Kidney epithelial cell (primary cell): ENCODE results near the gene STK32B. TPM values are rescaled to one million over a fixed set of nuclear protein-coding genes. Genes with fewer than 3 reads are reported as not detected.

ENCODE experiments used
- DNase-seq: peaks from one replicate; pipeline ENCODE4 v3.0.0-alpha.2; 2010; ENCODE audit warnings: low read depth
- H3K27me3 ChIP-seq: 2 replicates; pipeline ENCODE4 v1.6.0; 2011; ENCODE audit warnings: low read length; ENCODE audit not compliant: control insufficient read depth, insufficient read depth
- H3K36me3 ChIP-seq: 2 replicates; pipeline ENCODE4 v1.5.1; 2011; ENCODE audit warnings: low read length; ENCODE audit not compliant: control insufficient read depth, insufficient read depth
- H3K4me3 ChIP-seq: 2 replicates; pipeline ENCODE4 v1.5.1; 2011; ENCODE audit warnings: low read depth, mild to moderate bottlenecking, control low read depth, low read length
- total RNA-seq: library from RNA; depleted of rRNA; stranded (reverse); fragments of >200 nt; gene quantifications from 2 replicates; pipeline ENCODE4 v1.2.3, GENCODE V29; 2015
- TF ChIP-seq, protein P1 (sequence below): IDR thresholded peaks from 2 replicates; pipeline ENCODE4 v1.5.1; 2011; ENCODE audit warnings: mild to moderate bottlenecking, moderate library complexity, low read length, control low read depth, inconsistent platforms; ENCODE audit not compliant: insufficient read depth, poor library complexity, severe bottlenecking

The STK32B gene
- total RNA-seq, 1 donor from 2014 or later, result 3.6 TPM

DNA sequence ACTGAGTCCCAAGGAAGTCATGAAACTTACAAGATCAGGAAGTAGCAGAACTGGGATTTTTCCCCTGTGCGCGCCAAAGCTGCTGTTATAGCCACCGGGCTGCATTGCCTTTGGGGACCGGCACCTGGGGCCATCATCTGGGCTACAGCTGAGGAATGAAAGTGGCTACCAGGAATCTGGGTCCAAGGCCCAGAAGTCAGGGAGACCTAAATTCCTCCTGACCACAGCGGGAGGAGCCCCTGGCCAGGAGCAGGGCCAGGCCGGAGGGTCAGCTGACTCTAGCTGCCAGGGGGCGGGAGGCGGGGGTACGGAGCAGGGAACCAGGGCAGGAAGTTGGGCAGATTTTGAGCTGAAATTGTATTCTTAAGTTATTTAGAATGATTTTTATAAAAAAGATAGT lies 414.7 kb downstream of the STK32B start:
- H3K4me3 ChIP-seq, result no peak overlapping the region
- no peaks in the 10 kb centered on the region for H3K36me3 ChIP-seq
- no peaks in the 10 kb centered on the region for H3K27me3 ChIP-seq
- TF ChIP-seq, protein P1, sequence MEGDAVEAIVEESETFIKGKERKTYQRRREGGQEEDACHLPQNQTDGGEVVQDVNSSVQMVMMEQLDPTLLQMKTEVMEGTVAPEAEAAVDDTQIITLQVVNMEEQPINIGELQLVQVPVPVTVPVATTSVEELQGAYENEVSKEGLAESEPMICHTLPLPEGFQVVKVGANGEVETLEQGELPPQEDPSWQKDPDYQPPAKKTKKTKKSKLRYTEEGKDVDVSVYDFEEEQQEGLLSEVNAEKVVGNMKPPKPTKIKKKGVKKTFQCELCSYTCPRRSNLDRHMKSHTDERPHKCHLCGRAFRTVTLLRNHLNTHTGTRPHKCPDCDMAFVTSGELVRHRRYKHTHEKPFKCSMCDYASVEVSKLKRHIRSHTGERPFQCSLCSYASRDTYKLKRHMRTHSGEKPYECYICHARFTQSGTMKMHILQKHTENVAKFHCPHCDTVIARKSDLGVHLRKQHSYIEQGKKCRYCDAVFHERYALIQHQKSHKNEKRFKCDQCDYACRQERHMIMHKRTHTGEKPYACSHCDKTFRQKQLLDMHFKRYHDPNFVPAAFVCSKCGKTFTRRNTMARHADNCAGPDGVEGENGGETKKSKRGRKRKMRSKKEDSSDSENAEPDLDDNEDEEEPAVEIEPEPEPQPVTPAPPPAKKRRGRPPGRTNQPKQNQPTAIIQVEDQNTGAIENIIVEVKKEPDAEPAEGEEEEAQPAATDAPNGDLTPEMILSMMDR, result no peak
- DNase-seq, result no peak

DNA sequence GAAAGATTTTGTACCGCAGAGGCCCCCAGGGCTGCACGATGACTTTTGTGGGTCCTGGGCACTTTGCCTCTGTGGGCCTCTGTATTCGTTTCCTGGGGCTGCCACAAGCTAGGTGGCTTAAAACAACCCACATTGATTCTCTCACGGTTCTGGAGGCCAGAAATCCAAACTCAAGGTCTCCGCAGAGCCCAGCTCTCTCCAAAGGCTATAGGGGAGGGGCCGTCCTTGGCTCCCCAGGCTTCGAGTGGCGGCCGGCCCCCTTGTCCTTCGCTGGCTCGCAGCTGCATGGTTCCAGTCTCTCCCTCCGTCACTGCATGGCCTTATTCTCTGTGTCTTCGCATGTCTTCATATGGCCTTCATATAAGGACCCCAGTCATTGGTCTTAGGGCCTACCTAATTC lies 415.8 kb downstream of the STK32B start:
- TF ChIP-seq, protein P1, result no peak
- no peaks in the 10 kb centered on the region for H3K27me3 ChIP-seq
- DNase-seq, result no peak
- H3K36me3 ChIP-seq, result no peaks in the 10 kb centered on the region
- no peak overlapping the region for H3K4me3 ChIP-seq

DNA sequence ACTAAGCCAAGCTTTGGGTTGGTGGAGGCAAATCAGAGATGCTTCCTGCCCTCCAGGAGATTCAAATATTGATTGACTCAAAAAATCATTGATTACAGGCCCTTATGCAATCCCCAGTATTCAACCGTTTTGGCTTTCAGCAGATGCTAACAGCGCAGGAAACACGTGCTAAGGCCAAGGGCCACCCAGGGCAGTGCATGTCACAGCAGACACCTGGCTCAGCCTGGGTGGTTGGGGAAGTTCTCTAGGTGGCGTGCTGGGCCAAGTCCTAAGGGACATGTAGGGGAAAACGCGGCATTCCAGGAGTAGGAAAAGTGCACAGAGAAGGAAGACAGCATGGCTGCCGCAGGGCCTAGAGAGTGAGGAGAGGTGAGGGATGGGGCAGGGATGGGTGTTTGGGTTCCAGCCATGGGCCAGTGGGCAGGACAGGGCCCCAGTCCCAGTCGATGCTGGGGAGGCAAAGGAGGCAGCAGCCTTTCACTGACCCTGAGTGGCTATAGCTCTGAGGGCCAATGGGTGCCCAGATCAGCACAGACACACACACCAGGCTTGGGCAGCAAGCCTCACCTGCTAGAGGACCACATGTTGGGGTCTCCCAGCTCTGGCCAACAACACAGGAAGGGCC lies 418.0 kb downstream of the STK32B start:
- no peak for DNase-seq
- no peaks in the 10 kb centered on the region for H3K27me3 ChIP-seq
- no peaks in the 10 kb centered on the region for H3K36me3 ChIP-seq
- TF ChIP-seq, protein P1, result no peak
- no peak overlapping the region for H3K4me3 ChIP-seq

DNA sequence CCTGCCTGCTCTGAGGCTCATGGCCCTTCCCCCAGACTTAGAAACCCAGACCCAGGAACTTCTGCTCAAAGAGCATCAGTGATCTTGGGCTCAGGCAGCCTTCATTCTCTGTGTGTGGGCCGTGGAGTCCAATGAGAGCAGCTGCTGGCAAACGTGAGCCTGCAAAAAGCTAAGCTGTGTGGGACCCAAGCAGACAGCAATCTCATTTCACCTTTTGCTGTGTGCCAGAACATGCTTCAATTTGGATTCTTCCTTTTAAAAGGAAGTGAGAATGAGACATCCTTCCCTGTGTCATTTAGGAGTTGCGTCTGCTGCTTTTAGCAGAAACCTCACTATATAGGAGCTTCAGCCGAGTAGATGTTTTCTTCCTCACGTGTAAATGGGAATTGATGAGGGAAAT lies 418.6 kb downstream of the STK32B start:
- TF ChIP-seq, protein P1, result no peak
- Histone ChIP-seq H3K36me3 (no peaks in the 10 kb centered on the region), H3K4me3 (no peak overlapping the region), H3K27me3 (no peaks in the 10 kb centered on the region)
- DNase-seq, result no peak

- Histone ChIP-seq H3K27me3 (no peaks in the 10 kb centered on the region), H3K36me3 (no peaks in the 10 kb centered on the region), H3K4me3 (no peak overlapping the region)
- no peak for DNase-seq
- TF ChIP-seq, protein P1, result no peak
These were observed 419.3 kb downstream of the STK32B start for GRCh38 chr4:5470318-5471198.
